MM.1S (cell line): Measurements from ENCODE around the gene RBM18.

Experiments
- DNase-seq: peaks from one replicate; pipeline ENCODE4 v3.0.0-alpha.2; 2015
- H2AFZ ChIP-seq: fragments of 300-600 bp; sonication (generic); 2 replicates; pipeline ENCODE4 v1.6.0; 2016; ENCODE audit warnings: antibody characterized with exemption, low read length
- H3F3A ChIP-seq: fragments of 300-600 bp; sonication (generic); 2 replicates; pipeline ENCODE4 v1.6.1; 2016; ENCODE audit warnings: mild to moderate bottlenecking, antibody characterized with exemption, low read length, moderate library complexity, mixed read lengths; ENCODE audit not compliant: insufficient read depth
- H3K27ac ChIP-seq: fragments of 300-600 bp; sonication (generic); 2 replicates; pipeline ENCODE4 v1.5.1; 2016; ENCODE audit warnings: mild to moderate bottlenecking, low read length
- H3K27me3 ChIP-seq: fragments of 300-600 bp; sonication (generic); replicated peaks from 2 replicates; pipeline ENCODE4 v1.6.0; 2016; ENCODE audit warnings: low read length; ENCODE audit not compliant: insufficient read depth
- H3K36me3 ChIP-seq: fragments of 300-600 bp; sonication (generic); replicated peaks from 2 replicates; pipeline ENCODE4 v1.6.1; 2016; ENCODE audit warnings: mild to moderate bottlenecking, low read length, mixed read lengths; ENCODE audit not compliant: insufficient read depth
- H3K4me1 ChIP-seq: fragments of 300-600 bp; sonication (generic); 2 replicates; pipeline ENCODE4 v1.6.1; 2016; ENCODE audit warnings: low read length, mixed read lengths
- H3K4me2 ChIP-seq: fragments of 300-600 bp; sonication (generic); 2 replicates; pipeline ENCODE4 v1.6.0; 2016; ENCODE audit warnings: low read depth, low read length
- H3K4me3 ChIP-seq: fragments of 300-600 bp; sonication (generic); 2 replicates; pipeline ENCODE4 v1.5.1; 2016; ENCODE audit warnings: low read length, mixed read lengths
- H3K79me2 ChIP-seq: fragments of 300-600 bp; sonication (generic); 2 replicates; pipeline ENCODE4 v1.6.1; 2016; ENCODE audit warnings: mixed run types, low read length, mixed read lengths
- H3K9ac ChIP-seq: fragments of 300-600 bp; sonication (generic); 2 replicates; pipeline ENCODE4 v1.6.1; 2016; ENCODE audit warnings: low read length, mixed read lengths
- H3K9me2 ChIP-seq: fragments of 300-600 bp; sonication (generic); replicated peaks from 2 replicates; pipeline ENCODE4 v1.6.1; 2016; ENCODE audit warnings: mild to moderate bottlenecking, low read length, mixed read lengths; ENCODE audit not compliant: insufficient read depth
- H3K9me3 ChIP-seq: fragments of 300-600 bp; sonication (generic); replicated peaks from 2 replicates; pipeline ENCODE4 v1.6.1; 2016; ENCODE audit warnings: mild to moderate bottlenecking, low read length, mixed read lengths; ENCODE audit not compliant: insufficient read depth
- H4K20me1 ChIP-seq: fragments of 300-600 bp; sonication (generic); 2 replicates; pipeline ENCODE4 v1.6.1; 2016; ENCODE audit warnings: mild to moderate bottlenecking, low read length, moderate library complexity, mixed read lengths; ENCODE audit not compliant: insufficient read depth
- EZH2 ChIP-seq: fragments of 300-600 bp; sonication (generic); optimal IDR thresholded peaks from 2 replicates; pipeline ENCODE3; 2017; ENCODE audit warnings: low read depth, mild to moderate bottlenecking, antibody characterized with exemption, low read length, mixed read lengths
- EZH2phosphoT487 ChIP-seq: fragments of 300-600 bp; sonication (generic); IDR thresholded peaks from 2 replicates; pipeline ENCODE4 v1.6.1; 2018; ENCODE audit warnings: antibody characterized with exemption, low read length
- TF ChIP-seq, protein P1 (sequence below): fragments of 300-600 bp; sonication (generic); IDR thresholded peaks from 2 replicates; pipeline ENCODE4 v1.5.1; 2016; ENCODE audit warnings: antibody characterized with exemption, low read length, mixed read lengths

Gene RBM18

GRCh38 chr9:122297512-122297911 lies 32.9 kb upstream of the RBM18 start:
- H3F3A ChIP-seq: no peaks in the 10 kb centered on the region
- DNase-seq: no peak
- no peaks in the 10 kb centered on the region for H3K4me1 ChIP-seq
- peaks cover 4% of the 10 kb centered on the region for H3K36me3 ChIP-seq
- H3K79me2 ChIP-seq: peaks cover 33% of the 10 kb centered on the region; the same call in 1 of the 2 replicates
- no peak overlapping the region for H2AFZ ChIP-seq
- H3K4me2 ChIP-seq: no peak overlapping the region
- no peaks in the 10 kb centered on the region for H3K9me2 ChIP-seq
- TF ChIP-seq EZH2phosphoT487 (no peak), EZH2 (no peak)
- TF ChIP-seq, protein P1, sequence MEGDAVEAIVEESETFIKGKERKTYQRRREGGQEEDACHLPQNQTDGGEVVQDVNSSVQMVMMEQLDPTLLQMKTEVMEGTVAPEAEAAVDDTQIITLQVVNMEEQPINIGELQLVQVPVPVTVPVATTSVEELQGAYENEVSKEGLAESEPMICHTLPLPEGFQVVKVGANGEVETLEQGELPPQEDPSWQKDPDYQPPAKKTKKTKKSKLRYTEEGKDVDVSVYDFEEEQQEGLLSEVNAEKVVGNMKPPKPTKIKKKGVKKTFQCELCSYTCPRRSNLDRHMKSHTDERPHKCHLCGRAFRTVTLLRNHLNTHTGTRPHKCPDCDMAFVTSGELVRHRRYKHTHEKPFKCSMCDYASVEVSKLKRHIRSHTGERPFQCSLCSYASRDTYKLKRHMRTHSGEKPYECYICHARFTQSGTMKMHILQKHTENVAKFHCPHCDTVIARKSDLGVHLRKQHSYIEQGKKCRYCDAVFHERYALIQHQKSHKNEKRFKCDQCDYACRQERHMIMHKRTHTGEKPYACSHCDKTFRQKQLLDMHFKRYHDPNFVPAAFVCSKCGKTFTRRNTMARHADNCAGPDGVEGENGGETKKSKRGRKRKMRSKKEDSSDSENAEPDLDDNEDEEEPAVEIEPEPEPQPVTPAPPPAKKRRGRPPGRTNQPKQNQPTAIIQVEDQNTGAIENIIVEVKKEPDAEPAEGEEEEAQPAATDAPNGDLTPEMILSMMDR: no peak
- H3K27me3 ChIP-seq: no peaks in the 10 kb centered on the region
- H3K9ac ChIP-seq: no peak overlapping the region
- no peak overlapping the region for H3K4me3 ChIP-seq
- no peaks in the 10 kb centered on the region for H4K20me1 ChIP-seq
- H3K27ac ChIP-seq: no peak overlapping the region
- no peaks in the 10 kb centered on the region for H3K9me3 ChIP-seq

GRCh38 chr9:122294531-122294930 lies 29.9 kb upstream of the RBM18 start:
- no peaks in the 10 kb centered on the region for H3K27me3 ChIP-seq
- H3K9me2 ChIP-seq: no peaks in the 10 kb centered on the region
- H3K4me3 ChIP-seq: no peak overlapping the region
- no peaks in the 10 kb centered on the region for H4K20me1 ChIP-seq
- no peak overlapping the region for H3K27ac ChIP-seq
- H3K79me2 ChIP-seq: peaks cover 23% of the 10 kb centered on the region; the same call in 1 of the 2 replicates
- no peaks in the 10 kb centered on the region for H3K4me1 ChIP-seq
- H3F3A ChIP-seq: no peaks in the 10 kb centered on the region
- no peak overlapping the region for H3K9ac ChIP-seq
- H2AFZ ChIP-seq: no peak overlapping the region
- DNase-seq: no peak
- no peaks in the 10 kb centered on the region for H3K9me3 ChIP-seq
- no peak overlapping the region for H3K4me2 ChIP-seq
- TF ChIP-seq, protein P1: no peak
- TF ChIP-seq EZH2 (no peak), EZH2phosphoT487 (no peak)
- H3K36me3 ChIP-seq: peaks cover 4% of the 10 kb centered on the region

DNA sequence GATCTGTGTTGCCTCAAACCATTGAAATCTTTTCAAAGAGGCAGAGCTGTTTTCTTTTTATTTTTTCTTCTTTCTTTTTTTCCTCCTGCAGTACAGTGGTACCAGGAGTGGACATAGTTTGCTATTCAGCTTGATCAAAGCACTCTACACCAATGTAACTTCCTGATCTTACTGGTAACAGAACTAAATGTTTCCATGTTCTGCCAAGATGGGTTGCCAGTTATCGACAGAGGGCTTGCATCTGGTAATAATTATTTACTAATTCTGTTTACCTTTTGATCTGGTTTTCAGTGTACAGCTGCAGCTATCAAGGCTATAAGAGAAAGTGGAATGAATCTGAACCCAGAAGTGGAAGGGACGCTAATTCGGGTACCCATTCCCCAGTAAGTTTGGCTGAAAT lies 26.8 kb upstream of the RBM18 start:
- Histone ChIP-seq H3F3A (no peaks in the 10 kb centered on the region), H3K9ac (no peak overlapping the region), H3K4me2 (no peak overlapping the region), H3K79me2 (peaks cover 22% of the 10 kb centered on the region; the same call in 1 of the 2 replicates), H2AFZ (no peak overlapping the region), H3K9me3 (no peaks in the 10 kb centered on the region), H3K4me1 (no peaks in the 10 kb centered on the region), H3K4me3 (no peak overlapping the region), H3K27me3 (no peaks in the 10 kb centered on the region), H3K27ac (no peak overlapping the region), H3K36me3 (peaks cover 7% of the 10 kb centered on the region; the same call in 1 of the 2 replicates), H3K9me2 (no peaks in the 10 kb centered on the region), H4K20me1 (no peaks in the 10 kb centered on the region)
- no peak for TF ChIP-seq EZH2
- no peak for TF ChIP-seq EZH2phosphoT487
- TF ChIP-seq, protein P1: no peak
- DNase-seq: no peak
